HG03565 (cell line): ENCODE data around the gene AADACL2.

Source experiments
- ATAC-seq: cut with Tn5 transposase; IDR thresholded peaks from one replicate; pipeline ENCODE4 v1.9.1; 2021; ENCODE audit warnings: mild to moderate bottlenecking, moderate library complexity; ENCODE audit not compliant: unreplicated experiment

AADACL2 gene

GRCh38 chr3:151733613-151734012 is at the start of gene AADACL2:
AADACL2 (plus strand) TSS chr3:151733927; CDS start chr3:151734036, 109 bp downstream.
- ATAC-seq, result no peak

GRCh38 chr3:151684094-151684493 is 49.6 kb upstream of the AADACL2 start:
- no peak for ATAC-seq

- no peak for ATAC-seq
Observed at GRCh38 chr3:151686257-151686656, 47.5 kb upstream of the AADACL2 start.

GRCh38 chr3:151687076-151687475 is 46.7 kb upstream of the AADACL2 start:
- ATAC-seq, result no peak

GRCh38 chr3:151688571-151688970 is 45.2 kb upstream of the AADACL2 start:
- ATAC-seq, result no peak

- ATAC-seq, result no peak
Observed at GRCh38 chr3:151690645-151691044, 43.1 kb upstream of the AADACL2 start.

GRCh38 chr3:151697496-151697895 is 36.2 kb upstream of the AADACL2 start:
- no peak for ATAC-seq

- no peak for ATAC-seq
Observed at GRCh38 chr3:151707216-151707615, 26.5 kb upstream of the AADACL2 start.

GRCh38 chr3:151708868-151709267 is 24.9 kb upstream of the AADACL2 start:
- ATAC-seq, result no peak

GRCh38 chr3:151709847-151710246 is 23.9 kb upstream of the AADACL2 start:
- no peak for ATAC-seq

GRCh38 chr3:151721294-151721693 is 12.4 kb upstream of the AADACL2 start:
- ATAC-seq, result no peak

GRCh38 chr3:151722856-151723255 is 10.9 kb upstream of the AADACL2 start:
- no peak for ATAC-seq

- ATAC-seq, result no peak
Observed at GRCh38 chr3:151724576-151725562, 8.9 kb upstream of the AADACL2 start.

GRCh38 chr3:151726016-151726415 is 7.7 kb upstream of the AADACL2 start:
- no peak for ATAC-seq

GRCh38 chr3:151732861-151733260 is 866 bp upstream of the AADACL2 start:
- ATAC-seq, result no peak

- ATAC-seq, result no peak
Observed at GRCh38 chr3:151740581-151740980, 6.9 kb downstream of the AADACL2 start.

GRCh38 chr3:151743855-151744254 is 10.1 kb downstream of the AADACL2 start:
- ATAC-seq, result no peak

- no peak for ATAC-seq
Observed at GRCh38 chr3:151750181-151750580, 16.5 kb downstream of the AADACL2 start.

GRCh38 chr3:151750678-151751077 is 17.0 kb downstream of the AADACL2 start:
- ATAC-seq, result no peak

GRCh38 chr3:151751161-151751560 is 17.4 kb downstream of the AADACL2 start:
- no peak for ATAC-seq

- no peak for ATAC-seq
Observed at GRCh38 chr3:151753846-151754245, 20.1 kb downstream of the AADACL2 start.

GRCh38 chr3:151761581-151761980 is 27.9 kb downstream of the AADACL2 start:
- ATAC-seq, result no peak
